Tibial nerve (tissue), 4 donors: ENCODE data around the gene SUZ12.

Experiments
- EP300 ChIP-seq, 2 donors: sonication (generic); formaldehyde crosslinking; IDR thresholded peaks; one replicate each; pipeline ENCODE4 v1.6.1; 2017; ENCODE audit warnings: antibody characterized with exemption in 2 of 2, mild to moderate bottlenecking in 1 of 2
- POLR2A ChIP-seq, 2 donors: fragments of 450-650 bp; IDR thresholded peaks; one replicate each; pipeline ENCODE4 v1.6.1; 2017; ENCODE audit warnings: antibody characterized with exemption in 2 of 2, mild to moderate bottlenecking in 2 of 2, moderate library complexity in 2 of 2
- TF ChIP-seq, protein P1 (sequence below), 5 experiments: fragments of 200-600 bp in 3 of 5; fragments of 450-650 bp in 2 of 5; sonication (generic) in 3 of 5; IDR thresholded peaks; one replicate each; pipeline ENCODE4 v1.5.1; 2016 to 2019; ENCODE audit warnings: antibody characterized with exemption in 5 of 5, mild to moderate bottlenecking in 3 of 5, moderate library complexity in 2 of 5

DNA sequence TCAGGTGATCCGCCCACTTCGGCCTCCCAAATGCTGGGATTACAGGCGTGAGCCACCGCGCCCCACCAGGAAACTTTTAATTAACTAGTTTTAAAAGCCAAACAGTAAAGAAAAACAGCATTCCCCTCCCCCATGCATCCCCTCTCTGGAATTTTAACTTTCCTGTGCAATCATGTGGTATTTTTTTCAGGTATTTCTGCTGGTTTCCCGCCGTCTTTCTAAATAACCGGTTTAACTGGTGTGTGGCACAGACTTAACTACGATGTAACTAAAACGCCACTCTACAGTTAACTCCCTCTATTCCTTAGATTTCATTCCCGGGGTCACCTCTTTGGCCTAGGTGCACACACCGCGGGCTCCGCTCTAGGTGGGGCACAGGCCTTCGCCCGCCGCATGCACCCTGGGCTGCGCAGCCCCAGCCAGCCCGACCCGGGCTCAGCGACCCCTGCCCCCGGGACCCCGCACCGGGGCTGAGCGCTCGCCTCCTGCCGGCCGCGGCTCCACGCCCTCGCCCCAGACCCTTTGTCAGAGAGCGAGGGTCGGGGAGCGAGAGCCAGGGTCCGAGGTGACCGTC, 20.2 kb upstream of the SUZ12 start:
- TF ChIP-seq, protein P1, sequence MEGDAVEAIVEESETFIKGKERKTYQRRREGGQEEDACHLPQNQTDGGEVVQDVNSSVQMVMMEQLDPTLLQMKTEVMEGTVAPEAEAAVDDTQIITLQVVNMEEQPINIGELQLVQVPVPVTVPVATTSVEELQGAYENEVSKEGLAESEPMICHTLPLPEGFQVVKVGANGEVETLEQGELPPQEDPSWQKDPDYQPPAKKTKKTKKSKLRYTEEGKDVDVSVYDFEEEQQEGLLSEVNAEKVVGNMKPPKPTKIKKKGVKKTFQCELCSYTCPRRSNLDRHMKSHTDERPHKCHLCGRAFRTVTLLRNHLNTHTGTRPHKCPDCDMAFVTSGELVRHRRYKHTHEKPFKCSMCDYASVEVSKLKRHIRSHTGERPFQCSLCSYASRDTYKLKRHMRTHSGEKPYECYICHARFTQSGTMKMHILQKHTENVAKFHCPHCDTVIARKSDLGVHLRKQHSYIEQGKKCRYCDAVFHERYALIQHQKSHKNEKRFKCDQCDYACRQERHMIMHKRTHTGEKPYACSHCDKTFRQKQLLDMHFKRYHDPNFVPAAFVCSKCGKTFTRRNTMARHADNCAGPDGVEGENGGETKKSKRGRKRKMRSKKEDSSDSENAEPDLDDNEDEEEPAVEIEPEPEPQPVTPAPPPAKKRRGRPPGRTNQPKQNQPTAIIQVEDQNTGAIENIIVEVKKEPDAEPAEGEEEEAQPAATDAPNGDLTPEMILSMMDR (IDR thresholded peaks at IDR 0.05) = no peak
- no peak for TF ChIP-seq EP300 (IDR thresholded peaks at IDR 0.05)
- no peak for TF ChIP-seq POLR2A (IDR thresholded peaks at IDR 0.05)
